Measurements from ENCODE around the gene FMOD.

The FMOD gene

GRCh38 chr1:203291201-203292096 is 59.5 kb downstream of the FMOD start:
- no peaks in the 10 kb centered on the region for H3K36me3 ChIP-seq (ENCODE audit: low read length)
- H3K79me2 ChIP-seq (ENCODE audit: insufficient read depth, low read length) = peaks cover 10% of the 10 kb centered on the region; the same call in 1 of the 2 replicates
- TF ChIP-seq EZH2phosphoT487 (conservative IDR thresholded peaks at IDR 0.05; ENCODE audit: low read length) (no peak), CTCF (IDR thresholded peaks at IDR 0.05; ENCODE audit: insufficient read depth, low read length, poor library complexity, severe bottlenecking) (no peak)
- peaks cover 72% of the 10 kb centered on the region for H3F3A ChIP-seq (ENCODE audit: insufficient read depth)
- peak overlapping the region; percentile 99 for H3K27ac ChIP-seq (ENCODE audit: low read depth, low read length)
- H3K9me2 ChIP-seq (replicated peaks; ENCODE audit: insufficient read depth, low read length) = no peaks in the 10 kb centered on the region
- peak overlapping the region; percentile 75 for H3K9ac ChIP-seq (ENCODE audit: low read length)
- no peaks in the 10 kb centered on the region for H3K27me3 ChIP-seq (ENCODE audit: low read length)
- H3K9me3 ChIP-seq (ENCODE audit: insufficient read depth, low read length) = no peaks in the 10 kb centered on the region
- no peak overlapping the region for H2AFZ ChIP-seq (ENCODE audit: low read depth, low read length, severe bottlenecking)
- H4K20me1 ChIP-seq (ENCODE audit: low read depth, low read length) = no peaks in the 10 kb centered on the region
- H3K4me2 ChIP-seq (ENCODE audit: low read depth, low read length, poor library complexity, severe bottlenecking) = peak overlapping the region; percentile 83
- H3K4me3 ChIP-seq (ENCODE audit: insufficient read depth, low read length, poor library complexity, severe bottlenecking) = peak overlapping the region; percentile 28
